Omental fat pad (tissue), 4 donors: ENCODE measurements around the gene MAB21L2. TPM values are rescaled to one million over a fixed set of nuclear protein-coding genes. Genes with fewer than 3 reads are reported as not detected.
"Not testable (repeated sequence)": the region's sequence is repeated elsewhere in the genome, so short reads cannot be mapped to it uniquely, and the experiment has no call there.

Experiments
- ATAC-seq: fragments of 150-250 bp; one replicate; pipeline ENCODE4 v1.9.1; 2016; ENCODE audit warnings: mild to moderate bottlenecking, moderate library complexity; ENCODE audit not compliant: low FRiP score
- DNase-seq: peaks from one replicate; pipeline ENCODE4 v3.0.0-alpha.2; 2019; ENCODE audit warnings: low spot score
- total RNA-seq, 4 donors: library from RNA; depleted of rRNA; stranded (reverse); fragments of >200 nt; gene quantifications; one replicate each; pipeline ENCODE4 v1.1.0, GENCODE V29; 2016
- TF ChIP-seq, protein P1 (sequence below), 3 donors: fragments of 450-650 bp; IDR thresholded peaks; one replicate each; pipeline ENCODE4 v1.5.1; 2016 to 2017; ENCODE audit warnings: antibody characterized with exemption in 3 of 3, mild to moderate bottlenecking in 3 of 3, moderate library complexity in 2 of 3

MAB21L2 gene
- total RNA-seq, 4 donors from 2014 or later: 3.4 to 25.1 TPM; not detected in 2

- TF ChIP-seq, protein P1, sequence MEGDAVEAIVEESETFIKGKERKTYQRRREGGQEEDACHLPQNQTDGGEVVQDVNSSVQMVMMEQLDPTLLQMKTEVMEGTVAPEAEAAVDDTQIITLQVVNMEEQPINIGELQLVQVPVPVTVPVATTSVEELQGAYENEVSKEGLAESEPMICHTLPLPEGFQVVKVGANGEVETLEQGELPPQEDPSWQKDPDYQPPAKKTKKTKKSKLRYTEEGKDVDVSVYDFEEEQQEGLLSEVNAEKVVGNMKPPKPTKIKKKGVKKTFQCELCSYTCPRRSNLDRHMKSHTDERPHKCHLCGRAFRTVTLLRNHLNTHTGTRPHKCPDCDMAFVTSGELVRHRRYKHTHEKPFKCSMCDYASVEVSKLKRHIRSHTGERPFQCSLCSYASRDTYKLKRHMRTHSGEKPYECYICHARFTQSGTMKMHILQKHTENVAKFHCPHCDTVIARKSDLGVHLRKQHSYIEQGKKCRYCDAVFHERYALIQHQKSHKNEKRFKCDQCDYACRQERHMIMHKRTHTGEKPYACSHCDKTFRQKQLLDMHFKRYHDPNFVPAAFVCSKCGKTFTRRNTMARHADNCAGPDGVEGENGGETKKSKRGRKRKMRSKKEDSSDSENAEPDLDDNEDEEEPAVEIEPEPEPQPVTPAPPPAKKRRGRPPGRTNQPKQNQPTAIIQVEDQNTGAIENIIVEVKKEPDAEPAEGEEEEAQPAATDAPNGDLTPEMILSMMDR (IDR thresholded peaks at IDR 0.05): no peak
- ATAC-seq (no peak), DNase-seq (no peak)
These were observed 38.9 kb upstream of the MAB21L2 start for GRCh38 chr4:150543042-150543441.

DNA sequence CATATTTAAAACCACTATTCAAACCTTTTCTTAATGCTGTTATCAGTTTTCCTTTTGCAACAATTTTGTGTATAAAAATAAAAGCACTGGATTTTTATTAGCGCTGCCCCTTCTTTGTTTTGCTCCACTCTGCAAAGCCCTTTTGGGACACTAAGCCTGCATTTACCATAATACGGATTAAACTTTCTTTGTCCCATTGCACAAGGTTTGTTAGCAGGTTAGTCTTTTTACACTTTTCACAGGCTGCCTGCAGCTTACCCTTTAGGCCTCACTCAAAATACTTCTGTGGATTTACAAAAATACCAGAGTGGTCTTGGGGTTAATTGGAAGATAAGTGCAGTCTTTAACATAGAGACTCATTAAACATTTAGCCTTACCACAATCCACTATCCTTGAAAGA is 35.7 kb upstream of the MAB21L2 start:
- DNase-seq (no peak), ATAC-seq (no peak)
- TF ChIP-seq, protein P1 (IDR thresholded peaks at IDR 0.05): no peak

GRCh38 chr4:150547154-150547838 is 34.7 kb upstream of the MAB21L2 start:
- no peak for DNase-seq
- TF ChIP-seq, protein P1 (IDR thresholded peaks at IDR 0.05): no peak
- no peak for ATAC-seq

DNA sequence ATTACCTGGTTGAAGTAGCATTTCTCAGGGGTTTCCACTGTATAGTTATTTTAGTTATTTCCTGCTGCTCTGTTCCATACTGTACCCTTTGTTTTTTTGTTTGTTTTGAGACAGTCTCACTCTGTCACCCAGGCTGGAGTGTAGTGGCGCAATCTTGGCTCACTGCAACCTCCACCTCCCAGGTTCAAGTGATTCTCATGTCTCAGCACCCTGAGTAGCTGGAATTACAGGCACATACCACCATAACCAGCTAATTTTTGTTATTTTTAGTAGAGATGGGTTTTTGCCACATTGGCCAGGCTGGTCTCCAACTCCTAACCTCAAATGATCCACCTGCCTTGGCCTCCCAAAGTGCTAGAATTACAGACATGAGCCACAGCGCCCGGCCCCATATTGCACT is 24.1 kb upstream of the MAB21L2 start:
- not testable (repeated sequence) for DNase-seq, ATAC-seq

DNA sequence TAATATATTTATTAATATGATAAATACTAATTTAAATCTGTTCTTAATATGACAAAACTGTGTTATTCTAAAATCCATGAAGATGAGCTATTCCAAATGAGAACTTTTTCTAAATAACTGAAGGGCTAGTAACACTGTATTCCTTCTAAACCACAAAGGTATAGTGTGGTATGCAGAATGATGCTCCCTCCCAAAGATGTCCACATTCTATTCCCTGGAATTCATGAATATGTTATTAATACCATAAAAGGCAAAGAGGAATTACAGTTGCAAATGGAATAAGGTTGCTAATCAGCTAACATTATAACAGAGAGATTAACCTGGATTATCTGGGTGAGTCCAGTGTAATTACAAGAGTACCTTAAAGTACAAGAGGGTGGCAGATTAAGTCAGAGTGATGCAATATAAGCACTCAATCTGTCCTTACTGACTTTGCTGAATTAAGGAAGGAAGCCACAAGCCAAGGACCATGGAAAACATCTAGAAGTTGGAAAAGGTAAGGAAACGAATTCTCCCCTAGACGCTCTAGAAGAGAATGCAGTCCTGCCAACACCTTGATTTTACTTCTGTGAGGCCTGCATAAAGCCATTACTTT is 20.7 kb upstream of the MAB21L2 start:
- DNase-seq (no peak), ATAC-seq (no peak)
- TF ChIP-seq, protein P1 (IDR thresholded peaks at IDR 0.05): no peak

GRCh38 chr4:150562250-150562649 is 19.7 kb upstream of the MAB21L2 start:
- TF ChIP-seq, protein P1 (IDR thresholded peaks at IDR 0.05): no peak
- DNase-seq (no peak), ATAC-seq (no peak)

DNA sequence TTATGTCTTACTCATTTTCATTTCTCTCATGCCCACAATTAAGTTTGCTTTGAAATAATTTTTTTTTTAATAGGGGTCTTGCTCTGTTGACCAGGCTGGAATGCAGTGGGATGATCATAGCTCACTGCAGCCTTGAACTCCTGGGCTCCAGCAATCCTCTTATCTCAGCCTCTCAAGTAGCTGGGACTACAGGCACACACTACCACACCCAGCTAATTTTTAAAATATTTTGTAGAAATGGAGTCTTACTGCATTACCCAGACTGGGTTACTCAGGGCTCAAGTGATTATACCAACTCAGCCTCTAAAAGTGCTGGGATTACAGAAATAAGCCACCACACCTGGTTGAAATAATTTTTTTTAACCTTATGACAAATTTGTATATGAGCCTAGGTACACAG is 19.2 kb upstream of the MAB21L2 start:
- DNase-seq: no peak
- TF ChIP-seq, protein P1 (IDR thresholded peaks at IDR 0.05): no peak
- no peak for ATAC-seq

DNA sequence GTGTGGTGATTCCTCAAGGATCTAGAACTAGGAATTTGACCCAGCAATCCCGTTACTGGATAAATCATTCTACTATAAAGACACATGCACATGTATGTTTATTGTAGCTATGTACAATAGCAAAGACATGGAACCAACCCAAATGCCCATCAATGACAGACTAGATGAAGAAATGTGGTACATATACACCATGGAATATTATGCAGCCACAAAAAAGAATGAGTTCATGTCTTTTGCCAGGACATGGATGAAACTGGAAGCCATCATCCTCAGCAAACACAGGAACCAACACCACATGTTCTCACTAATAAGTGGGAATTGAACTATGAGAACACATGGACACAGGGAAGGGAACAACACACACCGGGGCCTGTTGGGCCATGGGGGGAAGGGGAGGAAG is 17.0 kb upstream of the MAB21L2 start:
- ATAC-seq, DNase-seq: not testable (repeated sequence)
